Adrenal gland (tissue), 5 donors: ENCODE data around the gene IL1RAPL1.

Experiments used
- POLR2A ChIP-seq, 2 donors: fragments of 450-650 bp; IDR thresholded peaks; one replicate each; pipeline ENCODE4 v1.6.1; 2017; ENCODE audit warnings: antibody characterized with exemption in 2 of 2, mild to moderate bottlenecking in 2 of 2, moderate library complexity in 1 of 2
- TF ChIP-seq, protein P1 (sequence below), 6 experiments: fragments of 450-650 bp in 4 of 6; fragments of 200-600 bp in 2 of 6; sonication (generic) in 1 of 6; IDR thresholded peaks; 1 replicate in 5 of 6; 2 replicates in 1 of 6; pipeline versions ENCODE4 v1.5.1 to v1.8.0; 2016 to 2021; ENCODE audit warnings: antibody characterized with exemption in 6 of 6, mild to moderate bottlenecking in 2 of 6, moderate library complexity in 1 of 6
- donor health status: DM: no; HTN: no; CAD: no.

DNA sequence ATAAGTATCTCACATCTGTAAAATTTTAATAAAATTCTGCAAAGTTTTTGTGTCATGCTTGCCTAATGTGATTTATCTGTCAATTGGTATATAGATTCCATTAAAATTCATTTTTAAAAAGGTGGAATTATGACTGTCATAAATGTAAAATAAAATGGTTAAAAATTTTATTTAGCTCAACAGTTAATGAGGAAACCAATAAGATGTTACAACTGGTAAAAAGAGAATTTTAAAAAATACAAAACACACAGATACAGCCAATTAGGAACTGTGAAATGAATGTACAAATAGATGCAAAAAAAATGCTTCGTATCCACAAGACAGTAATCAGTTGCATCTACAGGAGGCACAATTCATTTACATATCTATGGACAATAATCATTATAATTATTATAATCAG is 297.6 kb downstream of the IL1RAPL1 start:
- TF ChIP-seq, protein P1, sequence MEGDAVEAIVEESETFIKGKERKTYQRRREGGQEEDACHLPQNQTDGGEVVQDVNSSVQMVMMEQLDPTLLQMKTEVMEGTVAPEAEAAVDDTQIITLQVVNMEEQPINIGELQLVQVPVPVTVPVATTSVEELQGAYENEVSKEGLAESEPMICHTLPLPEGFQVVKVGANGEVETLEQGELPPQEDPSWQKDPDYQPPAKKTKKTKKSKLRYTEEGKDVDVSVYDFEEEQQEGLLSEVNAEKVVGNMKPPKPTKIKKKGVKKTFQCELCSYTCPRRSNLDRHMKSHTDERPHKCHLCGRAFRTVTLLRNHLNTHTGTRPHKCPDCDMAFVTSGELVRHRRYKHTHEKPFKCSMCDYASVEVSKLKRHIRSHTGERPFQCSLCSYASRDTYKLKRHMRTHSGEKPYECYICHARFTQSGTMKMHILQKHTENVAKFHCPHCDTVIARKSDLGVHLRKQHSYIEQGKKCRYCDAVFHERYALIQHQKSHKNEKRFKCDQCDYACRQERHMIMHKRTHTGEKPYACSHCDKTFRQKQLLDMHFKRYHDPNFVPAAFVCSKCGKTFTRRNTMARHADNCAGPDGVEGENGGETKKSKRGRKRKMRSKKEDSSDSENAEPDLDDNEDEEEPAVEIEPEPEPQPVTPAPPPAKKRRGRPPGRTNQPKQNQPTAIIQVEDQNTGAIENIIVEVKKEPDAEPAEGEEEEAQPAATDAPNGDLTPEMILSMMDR (IDR thresholded peaks at IDR 0.05): no peak
- no peak for TF ChIP-seq POLR2A (IDR thresholded peaks at IDR 0.05)
